A673 (cell line): ENCODE measurements around the gene VOPP1. TPM values are rescaled to one million over a fixed set of nuclear protein-coding genes. Genes with fewer than 3 reads are reported as not detected.

Experiments
- BruUV-seq: library from RNA; stranded (reverse); fragments of 400-500 nt; replicated peaks from 2 replicates; lab custom pipeline; 2021; lab: Mats Ljungman, UMichigan
- CTCF ChIA-PET: fragments of 300-600 bp; sonication (Branson Sonifier 250); formaldehyde crosslinking; loops from one replicate; lab custom pipeline; 2022; ENCODE audit warnings: antibody characterized with exemption; lab: Charles Lee
- POLR2A ChIA-PET: fragments of 300-600 bp; sonication (Branson Sonifier 250); formaldehyde crosslinking; loops from one replicate; lab custom pipeline; 2022; ENCODE audit warnings: antibody characterized with exemption; ENCODE audit not compliant: low non-redundant PET; lab: Charles Lee
- DNase-seq: peaks from one replicate; pipeline ENCODE4 v3.0.0-alpha.2; 2015; ENCODE audit warnings: low spot score
- H3K27ac ChIP-seq: fragments of 200-600 bp; sonication (generic); 2 replicates; pipeline ENCODE4 v1.5.1; 2016; ENCODE audit warnings: mixed run types, low read depth, mild to moderate bottlenecking, mixed read lengths, antibody characterized with exemption, low read length; ENCODE audit not compliant: poor library complexity, severe bottlenecking
- H3K27me3 ChIP-seq: fragments of 200-600 bp; sonication (generic); replicated peaks from 2 replicates; pipeline ENCODE4 v1.6.1; 2017; ENCODE audit warnings: mixed run types, low read depth, mild to moderate bottlenecking, mixed read lengths, antibody characterized with exemption, low read length; ENCODE audit not compliant: insufficient read depth, poor library complexity
- H3K36me3 ChIP-seq: fragments of 200-600 bp; sonication (generic); 2 replicates; pipeline ENCODE4 v1.6.1; 2016; ENCODE audit warnings: mixed run types, mild to moderate bottlenecking, mixed read lengths, antibody characterized with exemption, low read length; ENCODE audit not compliant: insufficient read depth, poor library complexity, severe bottlenecking
- H3K4me1 ChIP-seq: fragments of 200-600 bp; sonication (generic); 2 replicates; pipeline ENCODE4 v1.6.1; 2017; ENCODE audit warnings: mixed run types, mild to moderate bottlenecking, mixed read lengths, antibody characterized with exemption, low read length; ENCODE audit not compliant: insufficient read depth, poor library complexity, severe bottlenecking
- H3K4me3 ChIP-seq: fragments of 200-600 bp; sonication (generic); 2 replicates; pipeline ENCODE4 v1.5.1; 2016; ENCODE audit warnings: low read depth, mixed run types, mild to moderate bottlenecking, mixed read lengths, low read length; ENCODE audit not compliant: poor library complexity, severe bottlenecking
- H3K9me3 ChIP-seq: fragments of 200-600 bp; sonication (generic); 2 replicates; pipeline ENCODE4 v1.6.1; 2016; ENCODE audit warnings: mixed run types, low read depth, mild to moderate bottlenecking, mixed read lengths, antibody characterized with exemption, low read length; ENCODE audit not compliant: poor library complexity, severe bottlenecking
- CTCF ChIP-seq: fragments of 300-800, 200-600 bp; sonication (generic); conservative IDR thresholded peaks from 2 replicates; pipeline ENCODE4 v1.5.1; 2017; ENCODE audit warnings: low read depth, mild to moderate bottlenecking, antibody characterized with exemption, low read length, moderate library complexity, mixed read lengths
- EZH2 ChIP-seq: fragments of 200-600 bp; sonication (generic); IDR thresholded peaks from 2 replicates; pipeline ENCODE4 v1.6.1; 2017; ENCODE audit warnings: borderline replicate concordance, low read depth, mild to moderate bottlenecking, mixed read lengths, antibody characterized with exemption, low read length; ENCODE audit not compliant: poor library complexity, severe bottlenecking
- intact Hi-C: fragments of 100-400 bp; cut with micrococcal nuclease; formaldehyde crosslinking; loops from one replicate; pipeline ENCODE4 v1.10.0; 2022; ENCODE audit not compliant: unreplicated experiment
- total RNA-seq: library from RNA; stranded (reverse); gene quantifications from 2 replicates; pipeline ENCODE4 v1.2.3, GENCODE V29; 2021

Gene VOPP1
- total RNA-seq, 1 experiment from 2014 or later = 49.6 TPM

DNA sequence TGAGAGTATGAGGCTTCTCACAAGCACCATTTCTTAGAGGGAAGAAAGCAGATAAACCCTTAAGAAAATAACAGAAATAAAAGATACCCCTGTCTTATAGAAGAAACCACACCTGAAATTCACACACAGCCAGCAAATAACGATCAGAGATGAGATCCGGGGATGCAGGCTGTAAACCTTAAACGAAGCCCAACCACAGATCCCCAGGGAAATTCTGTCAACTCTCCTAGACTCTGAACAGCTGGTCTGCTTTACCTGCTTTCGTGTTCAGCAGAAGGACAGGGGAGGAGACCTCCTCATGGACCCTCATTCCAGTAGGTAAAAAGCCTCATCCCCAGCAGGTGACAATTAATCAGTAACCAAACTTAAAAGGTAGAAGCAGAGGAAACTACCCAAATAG is 45.0 kb downstream of the VOPP1 start:
- no peak overlapping the region for H3K4me3 ChIP-seq
- H3K4me1 ChIP-seq = peaks cover 16% of the 10 kb centered on the region
- no peaks in the 10 kb centered on the region for H3K36me3 ChIP-seq
- POLR2A ChIA-PET = no interaction called here
- intact Hi-C loops = no loop called here
- H3K27me3 ChIP-seq = no peaks in the 10 kb centered on the region
- BruUV-seq = no TSS peak
- TF ChIP-seq CTCF (no peak), EZH2 (no peak)
- no peaks in the 10 kb centered on the region for H3K9me3 ChIP-seq
- CTCF ChIA-PET = interaction anchor here (0.6 kb wide), 1 partner anchor 30 kb away, joined by 8 read pairs; no protein-coding TSS in a partner anchor
- no peak overlapping the region for H3K27ac ChIP-seq
- DNase-seq = peak; percentile 5

GRCh38 chr7:55526770-55527169 is 45.5 kb downstream of the VOPP1 start:
- peak; percentile 83 for DNase-seq
- no peak overlapping the region for H3K27ac ChIP-seq
- ChIA-PET POLR2A (no interaction called here), CTCF (interaction anchor here (0.6 kb wide), 1 partner anchor 30 kb away, joined by 8 read pairs; no protein-coding TSS in a partner anchor)
- no peak overlapping the region for H3K4me3 ChIP-seq
- intact Hi-C loops = no loop called here
- peaks cover 16% of the 10 kb centered on the region for H3K4me1 ChIP-seq
- no peak for TF ChIP-seq CTCF
- no peak for TF ChIP-seq EZH2
- no peaks in the 10 kb centered on the region for H3K27me3 ChIP-seq
- no TSS peak for BruUV-seq
- H3K36me3 ChIP-seq = no peaks in the 10 kb centered on the region
- H3K9me3 ChIP-seq = no peaks in the 10 kb centered on the region

DNA sequence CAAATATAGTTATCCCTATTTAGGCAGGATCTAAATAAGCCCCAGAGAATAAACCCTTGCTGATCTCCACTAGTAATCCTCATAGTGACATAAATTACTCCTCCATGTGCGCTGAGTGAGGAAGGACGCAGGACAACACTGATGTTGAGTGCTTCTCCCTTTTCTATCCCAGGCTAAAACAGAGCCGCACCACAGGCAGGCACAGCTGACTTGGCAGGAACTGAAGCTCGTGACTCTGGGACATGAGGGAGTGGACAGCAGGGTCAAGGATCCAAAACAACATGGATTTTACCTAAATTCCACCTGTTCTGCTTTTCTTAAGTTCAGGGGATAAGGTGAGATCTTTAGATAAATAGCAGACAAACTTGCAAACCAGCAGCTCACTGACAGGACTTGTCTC is 46.0 kb downstream of the VOPP1 start:
- Histone ChIP-seq H3K9me3 (no peaks in the 10 kb centered on the region), H3K36me3 (no peaks in the 10 kb centered on the region), H3K4me1 (peaks cover 16% of the 10 kb centered on the region), H3K27ac (no peak overlapping the region), H3K4me3 (no peak overlapping the region), H3K27me3 (no peaks in the 10 kb centered on the region)
- DNase-seq = no peak
- ChIA-PET CTCF (no interaction called here), POLR2A (no interaction called here)
- BruUV-seq = no TSS peak
- intact Hi-C loops = no loop called here
- no peak for TF ChIP-seq CTCF
- TF ChIP-seq EZH2 = no peak
